GM18868 (cell line): Measurements from ENCODE around the gene NPR1.
"Not testable (repeated sequence)": the region's sequence is repeated elsewhere in the genome, so short reads cannot be mapped to it uniquely, and the experiment has no call there.

Source experiments
- ATAC-seq: cut with Tn5 transposase; IDR thresholded peaks from one replicate; pipeline ENCODE4 v1.9.1; 2021; ENCODE audit warnings: mild to moderate bottlenecking, moderate library complexity; ENCODE audit not compliant: unreplicated experiment

NPR1 gene

DNA sequence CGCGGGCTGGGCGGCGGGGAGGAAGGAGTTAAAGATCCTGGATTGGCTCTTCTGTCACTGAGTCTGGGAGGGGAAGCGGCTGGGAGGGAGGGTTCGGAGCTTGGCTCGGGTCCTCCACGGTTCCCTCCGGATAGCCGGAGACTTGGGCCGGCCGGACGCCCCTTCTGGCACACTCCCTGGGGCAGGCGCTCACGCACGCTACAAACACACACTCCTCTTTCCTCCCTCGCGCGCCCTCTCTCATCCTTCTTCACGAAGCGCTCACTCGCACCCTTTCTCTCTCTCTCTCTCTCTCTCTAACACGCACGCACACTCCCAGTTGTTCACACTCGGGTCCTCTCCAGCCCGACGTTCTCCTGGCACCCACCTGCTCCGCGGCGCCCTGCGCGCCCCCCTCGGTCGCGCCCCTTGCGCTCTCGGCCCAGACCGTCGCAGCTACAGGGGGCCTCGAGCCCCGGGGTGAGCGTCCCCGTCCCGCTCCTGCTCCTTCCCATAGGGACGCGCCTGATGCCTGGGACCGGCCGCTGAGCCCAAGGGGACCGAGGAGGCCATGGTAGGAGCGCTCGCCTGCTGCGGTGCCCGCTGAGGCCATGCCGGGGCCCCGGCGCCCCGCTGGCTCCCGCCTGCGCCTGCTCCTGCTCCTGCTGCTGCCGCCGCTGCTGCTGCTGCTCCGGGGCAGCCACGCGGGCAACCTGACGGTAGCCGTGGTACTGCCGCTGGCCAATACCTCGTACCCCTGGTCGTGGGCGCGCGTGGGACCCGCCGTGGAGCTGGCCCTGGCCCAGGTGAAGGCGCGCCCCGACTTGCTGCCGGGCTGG is at the start of gene NPR1:
NPR1 (plus strand) TSS at position 170 of the 818 bp plus-strand sequence; CDS start at position 591, 421 bp downstream.
- no peak for ATAC-seq

DNA sequence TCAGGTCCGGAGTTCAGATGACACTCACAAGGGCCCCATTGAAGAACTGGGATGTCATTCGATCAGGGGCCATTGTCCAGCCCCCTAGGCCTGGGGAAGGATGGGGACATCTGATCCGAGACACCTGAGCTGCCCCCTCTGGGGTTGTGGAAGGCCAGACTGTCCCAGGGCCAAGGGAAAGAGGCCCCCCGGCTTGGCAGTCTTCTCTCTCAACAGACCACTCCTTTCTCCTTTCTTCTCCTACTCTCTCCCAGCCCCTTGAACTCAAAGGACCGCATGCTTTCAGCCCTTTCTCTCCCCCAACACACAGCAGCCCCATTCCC is 49.2 kb upstream of the NPR1 start:
- no peak for ATAC-seq

GRCh38 chr1:153629971-153630370 is 48.5 kb upstream of the NPR1 start:
- ATAC-seq = no peak

- no peak for ATAC-seq
Measured at GRCh38 chr1:153630384-153630783, 48.1 kb upstream of the NPR1 start.

- no peak for ATAC-seq
Measured at GRCh38 chr1:153631047-153632022, 47.2 kb upstream of the NPR1 start.

DNA sequence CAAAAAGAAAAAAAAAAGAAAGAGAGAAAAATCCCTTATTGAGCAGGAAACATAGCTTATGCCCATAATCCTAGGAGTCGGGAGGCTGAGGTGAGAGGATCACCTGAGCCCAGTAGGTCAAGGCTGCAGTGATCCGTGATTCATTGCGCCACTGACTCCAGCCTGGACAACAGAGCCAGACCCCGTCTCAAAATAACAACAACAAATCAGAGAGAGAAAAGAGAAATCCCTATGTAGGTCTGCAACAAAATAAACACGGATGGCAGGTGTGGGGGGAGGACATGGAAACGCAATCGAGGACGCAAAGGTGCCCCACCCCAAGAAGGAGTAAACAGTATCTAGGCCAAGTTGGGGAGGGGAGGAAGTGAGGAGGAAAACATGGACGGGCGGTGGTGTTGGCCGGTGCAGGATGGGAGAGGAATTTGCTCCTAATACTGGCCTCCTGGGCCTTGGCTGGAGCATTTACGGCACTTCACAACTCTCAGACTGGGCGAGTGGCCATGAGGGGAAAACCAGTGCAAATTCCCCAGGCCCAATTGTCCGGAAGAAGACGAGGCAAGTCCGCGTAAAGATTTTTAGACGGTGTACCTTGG is 45.2 kb upstream of the NPR1 start:
- peak; percentile 21 for ATAC-seq

DNA sequence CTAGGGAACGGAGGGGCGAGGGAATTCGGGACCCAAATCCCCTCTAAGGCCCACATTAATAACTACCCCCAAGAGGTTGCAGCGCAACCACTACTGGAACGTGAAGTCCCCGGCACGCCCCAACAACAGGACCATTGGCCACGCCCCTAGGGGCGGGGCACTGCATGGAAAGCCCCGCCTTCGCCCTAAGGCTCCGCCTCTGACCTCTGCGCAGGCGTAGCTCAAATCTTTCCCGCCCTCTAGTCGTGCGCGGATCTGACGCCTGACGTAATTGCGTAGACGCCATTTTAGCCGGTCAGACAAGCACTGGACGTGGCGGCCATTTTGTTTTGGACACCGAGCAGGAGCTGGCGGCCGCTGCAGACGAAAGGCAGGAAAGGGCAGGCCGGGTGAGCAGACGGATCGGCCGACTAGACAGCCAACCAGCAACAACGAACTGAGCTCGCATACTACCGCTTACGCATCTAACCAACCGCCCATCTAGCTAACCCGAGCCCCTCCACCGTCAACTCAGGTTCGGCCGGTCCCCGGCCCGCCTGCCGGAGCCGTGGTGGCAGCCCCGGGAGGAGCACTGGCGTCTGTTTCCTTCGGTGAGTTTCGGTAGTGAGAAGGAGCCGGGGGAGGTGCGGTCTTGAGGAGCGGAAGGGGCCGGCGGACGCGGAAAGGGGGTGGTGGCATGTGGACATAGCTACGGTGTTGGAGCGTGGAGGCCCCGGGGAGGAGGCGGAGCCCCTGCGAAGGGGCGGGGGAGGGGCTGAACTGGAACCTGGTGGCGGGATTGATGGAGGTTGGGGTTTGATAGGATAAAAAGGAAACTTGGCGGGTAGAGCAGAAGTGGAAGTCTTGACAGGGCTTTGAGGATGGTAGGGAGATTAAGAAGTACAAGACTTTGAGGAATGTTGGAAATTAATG is 44.5 kb upstream of the NPR1 start, which contains the start of gene CHTOP:
CHTOP (plus strand) TSS at position 313 of the 912 bp plus-strand sequence. CDS start 2,523 bp downstream, outside the sequence.
- ATAC-seq = peak; percentile 81

GRCh38 chr1:153635872-153636271 is 42.6 kb upstream of the NPR1 start:
- no peak for ATAC-seq

GRCh38 chr1:153636312-153636711 is 42.2 kb upstream of the NPR1 start:
- ATAC-seq = no peak

GRCh38 chr1:153638261-153638660 is 40.2 kb upstream of the NPR1 start:
- no peak for ATAC-seq

GRCh38 chr1:153639280-153639679 is 39.2 kb upstream of the NPR1 start:
- no peak for ATAC-seq

GRCh38 chr1:153640213-153640612 is 38.3 kb upstream of the NPR1 start:
- not testable (repeated sequence) for ATAC-seq

- ATAC-seq = no peak
Measured at GRCh38 chr1:153640861-153641260, 37.6 kb upstream of the NPR1 start.

DNA sequence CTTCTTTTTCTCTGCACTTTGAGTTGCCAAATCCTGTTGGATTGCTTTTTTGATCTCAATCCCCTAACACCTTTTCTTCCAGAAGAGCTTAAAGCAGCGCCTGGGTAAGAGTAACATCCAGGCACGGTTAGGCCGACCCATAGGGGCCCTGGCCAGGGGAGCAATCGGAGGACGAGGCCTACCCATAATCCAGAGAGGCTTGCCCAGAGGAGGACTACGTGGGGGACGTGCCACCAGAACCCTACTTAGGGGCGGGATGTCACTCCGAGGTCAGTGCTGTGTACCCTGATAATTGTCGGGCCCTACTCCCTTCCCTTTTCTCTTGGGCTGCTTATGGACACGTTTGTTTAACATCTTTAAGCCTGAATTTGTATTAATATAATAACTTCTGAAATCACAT is 36.3 kb upstream of the NPR1 start:
- no peak for ATAC-seq

GRCh38 chr1:153643100-153643499 is 35.4 kb upstream of the NPR1 start:
- ATAC-seq = no peak

- no peak for ATAC-seq
Measured at GRCh38 chr1:153643816-153644215, 34.7 kb upstream of the NPR1 start.

- ATAC-seq = no peak
Measured at GRCh38 chr1:153646672-153647345, 31.7 kb upstream of the NPR1 start.

GRCh38 chr1:153647346-153647714 is 31.2 kb upstream of the NPR1 start:
- no peak for ATAC-seq

DNA sequence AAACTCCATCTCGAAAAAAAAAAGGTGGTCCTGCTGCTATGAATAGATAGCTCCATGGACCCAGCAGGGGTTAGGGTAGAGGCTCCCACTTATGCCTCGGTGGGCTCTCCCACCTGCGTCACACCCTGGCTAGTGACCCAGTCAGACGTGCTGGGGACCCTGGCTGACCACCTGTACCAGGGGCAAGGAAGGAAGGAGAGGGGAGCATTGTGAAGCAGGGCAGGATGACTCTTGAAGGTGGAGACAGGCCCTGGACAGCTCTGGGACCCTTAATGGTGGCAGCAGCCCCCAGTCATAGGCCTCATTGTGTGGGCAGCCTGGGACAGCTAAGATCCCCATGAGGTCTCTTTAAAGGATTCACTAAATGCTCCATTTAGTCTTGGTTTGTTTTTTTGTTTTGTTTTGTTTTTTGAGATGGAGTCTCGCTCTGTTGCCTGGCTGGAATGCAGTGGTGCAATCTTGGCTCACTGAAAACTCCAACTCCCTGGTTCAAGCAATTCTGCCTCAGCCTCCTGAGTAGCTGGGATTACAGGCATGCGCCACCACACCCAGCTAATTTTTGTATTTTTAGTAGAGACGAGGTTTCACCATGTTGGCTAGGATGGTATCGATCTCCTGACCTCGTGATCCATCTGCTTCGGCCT is 30.4 kb upstream of the NPR1 start:
- ATAC-seq = no peak
